Endothelial cell of umbilical vein (primary cell): Measurements from ENCODE around the gene MRPL44. TPM values are rescaled to one million over a fixed set of nuclear protein-coding genes. Genes with fewer than 3 reads are reported as not detected.

Source experiments
- BruUV-seq: library from RNA; stranded (reverse); fragments of 400-500 nt; replicated peaks from 2 replicates; lab custom pipeline; 2021; lab: Mats Ljungman, UMichigan
- CTCF ChIA-PET: fragments of 300-600, 350-600 bp; sonication (Branson Sonifier 250); formaldehyde crosslinking; loops from one replicate; lab custom pipeline; 2021; ENCODE audit warnings: antibody characterized with exemption, inconsistent platforms; lab: Charles Lee
- POLR2A ChIA-PET: fragments of 300-600, 350-600 bp; sonication (Branson Sonifier 250); formaldehyde crosslinking; loops from one replicate; lab custom pipeline; 2021; ENCODE audit warnings: antibody characterized with exemption, inconsistent platforms; lab: Charles Lee
- DNase-seq: peaks from one replicate; pipeline ENCODE4 v3.0.0-alpha.2; 2011; ENCODE audit warnings: low read depth, low spot score
- FAIRE-seq: peaks from 2 replicates; lab custom pipeline; 2011; peaks lifted over from hg19 to GRCh38; lab: Jason Lieb, UNC
- H2AFZ ChIP-seq: 2 replicates; pipeline ENCODE4 v1.6.0; 2012; ENCODE audit warnings: low read depth, low read length, control low read depth, inconsistent platforms
- H3K27ac ChIP-seq: 2 replicates; pipeline ENCODE4 v1.5.1; 2011; ENCODE audit warnings: low read depth, mild to moderate bottlenecking, control low read depth, low read length, moderate library complexity; ENCODE audit not compliant: insufficient read depth
- H3K27me3 ChIP-seq, 2 experiments: 2 replicates each; pipeline versions ENCODE4 v1.6.0 to v1.6.1; 2011; ENCODE audit warnings: low read length in 2 of 2, mixed read lengths in 1 of 2; ENCODE audit not compliant: control insufficient read depth in 2 of 2, insufficient read depth in 2 of 2
- H3K36me3 ChIP-seq, 2 experiments: 2 replicates in 1 of 2; 3 replicates in 1 of 2; pipeline ENCODE4 v1.5.1; 2011; ENCODE audit warnings: low read length in 2 of 2, mild to moderate bottlenecking in 1 of 2, moderate library complexity in 1 of 2; ENCODE audit not compliant: control insufficient read depth in 2 of 2, insufficient read depth in 2 of 2; ENCODE audit errors: extremely low read depth in 1 of 2
- H3K4me1 ChIP-seq: 3 replicates; pipeline ENCODE4 v1.5.1; 2011; ENCODE audit warnings: mild to moderate bottlenecking, low read length; ENCODE audit not compliant: control insufficient read depth, insufficient read depth; ENCODE audit errors: extremely low read depth
- H3K4me2 ChIP-seq: 2 replicates; pipeline ENCODE4 v1.6.1; 2011; ENCODE audit warnings: low read length, control low read depth, mixed read lengths; ENCODE audit not compliant: insufficient read depth
- H3K4me3 ChIP-seq, 3 experiments: fragments of 200-600 bp in 1 of 3; sonication (generic), shearing (Covaris generic) in 1 of 3; replicated peaks in 1 of 3; 2 replicates each; pipeline ENCODE4 v1.5.1; 2011 to 2016; ENCODE audit warnings: control low read depth in 3 of 3, low read length in 3 of 3, mild to moderate bottlenecking in 2 of 3, inconsistent platforms in 1 of 3, low read depth in 1 of 3, moderate library complexity in 1 of 3; ENCODE audit not compliant: insufficient read depth in 1 of 3
- H3K79me2 ChIP-seq: 2 replicates; pipeline ENCODE4 v1.6.0; 2012; ENCODE audit warnings: low read length, inconsistent platforms; ENCODE audit not compliant: control insufficient read depth, insufficient read depth
- H3K9ac ChIP-seq: replicated peaks from 2 replicates; pipeline ENCODE3; 2011; ENCODE audit warnings: low read length, control low read depth; ENCODE audit not compliant: insufficient read depth; ENCODE audit errors: extremely low read depth
- H3K9me1 ChIP-seq: replicated peaks from 3 replicates; pipeline ENCODE4 v1.6.0; 2011; ENCODE audit warnings: mild to moderate bottlenecking, low read length; ENCODE audit not compliant: control insufficient read depth, insufficient read depth; ENCODE audit errors: extremely low read depth
- H3K9me3 ChIP-seq: replicated peaks from 2 replicates; pipeline ENCODE4 v1.5.1; 2012; ENCODE audit warnings: low read length, inconsistent platforms; ENCODE audit not compliant: control insufficient read depth, insufficient read depth
- H4K20me1 ChIP-seq: replicated peaks from 2 replicates; pipeline ENCODE3; 2011; ENCODE audit warnings: mild to moderate bottlenecking, low read length; ENCODE audit not compliant: control insufficient read depth, insufficient read depth; ENCODE audit errors: extremely low read depth
- EZH2 ChIP-seq: IDR thresholded peaks from 2 replicates; pipeline ENCODE4 v1.6.1; 2012; ENCODE audit warnings: borderline replicate concordance, low read depth, mild to moderate bottlenecking, moderate library complexity, low read length, inconsistent platforms; ENCODE audit not compliant: severe bottlenecking
- FOS ChIP-seq: IDR thresholded peaks from 2 replicates; pipeline ENCODE4 v1.6.1; 2011; ENCODE audit warnings: mild to moderate bottlenecking, low read length, moderate library complexity, borderline replicate concordance; ENCODE audit not compliant: insufficient read depth
- GATA2 ChIP-seq: IDR thresholded peaks from 2 replicates; pipeline ENCODE4 v1.7.0; 2011; ENCODE audit warnings: low read depth, mild to moderate bottlenecking, moderate library complexity, mixed read lengths, low read length; ENCODE audit not compliant: insufficient read length, insufficient read depth
- JUN ChIP-seq: IDR thresholded peaks from 2 replicates; pipeline ENCODE4 v1.6.1; 2011; ENCODE audit warnings: borderline replicate concordance, low read depth; ENCODE audit not compliant: insufficient read length, insufficient read depth
- MYC ChIP-seq: IDR thresholded peaks from one replicate; pipeline ENCODE4 v1.6.1; 2011; ENCODE audit warnings: mild to moderate bottlenecking, low read depth, low read length
- POLR2A ChIP-seq: IDR thresholded peaks from 2 replicates; pipeline ENCODE4 v1.6.1; 2012; ENCODE audit warnings: low read depth, mild to moderate bottlenecking, control low read depth, low read length
- POLR2AphosphoS5 ChIP-seq: IDR thresholded peaks from 2 replicates; pipeline ENCODE4 v1.6.1; 2012; ENCODE audit warnings: low read depth, mild to moderate bottlenecking, control low read depth, low read length, moderate library complexity; ENCODE audit not compliant: insufficient read depth
- dilution Hi-C: fragments of 300-500 bp; cut with MboI; formaldehyde crosslinking; loops from one replicate; pipeline ENCODE4 v1.15.0; 2019; ENCODE audit warnings: low sequenced_read_pairs; ENCODE audit not compliant: extremely low pct_ligation_motif_present
- intact Hi-C: fragments of 100-400 bp; cut with micrococcal nuclease; formaldehyde crosslinking; loops from one replicate; pipeline ENCODE4 v1.10.0; 2022
- polyA plus RNA-seq, 4 experiments: library from polyadenylated mRNA; depleted of rRNA in 3 of 4; stranded (reverse) in 3 of 4; unstranded in 1 of 4; fragments of >200 nt; gene quantifications; 2 replicates each; pipeline versions ENCODE4 v1.2.1 to v1.2.3, GENCODE V29; 2011 to 2012; ENCODE audit warnings: missing spikeins in 1 of 4
- total RNA-seq: library from RNA; stranded (reverse); gene quantifications from 2 replicates; pipeline ENCODE4 v1.2.3, GENCODE V29; 2021
- TF ChIP-seq, protein P1 (sequence below): IDR thresholded peaks from 2 replicates; pipeline ENCODE4 v1.6.1; 2011; ENCODE audit not compliant: insufficient read depth, insufficient read length
- TF ChIP-seq, protein P2 (sequence below), 2 donors: IDR thresholded peaks; 1 replicate in 1 of 2; 2 replicates in 1 of 2; pipeline ENCODE4 v1.5.1; 2011; ENCODE audit warnings: low read length in 2 of 2, mild to moderate bottlenecking in 2 of 2, moderate library complexity in 2 of 2, control low read depth in 1 of 2, inconsistent platforms in 1 of 2, low read depth in 1 of 2; ENCODE audit not compliant: insufficient read depth in 1 of 2; ENCODE audit errors: extremely low read depth in 1 of 2

The MRPL44 gene
- total and polyA plus RNA-seq, 2 donors (not counting 3 experiments of a cell fraction or from before 2014, with no cell fraction given): 19.2 to 27.7 TPM

DNA sequence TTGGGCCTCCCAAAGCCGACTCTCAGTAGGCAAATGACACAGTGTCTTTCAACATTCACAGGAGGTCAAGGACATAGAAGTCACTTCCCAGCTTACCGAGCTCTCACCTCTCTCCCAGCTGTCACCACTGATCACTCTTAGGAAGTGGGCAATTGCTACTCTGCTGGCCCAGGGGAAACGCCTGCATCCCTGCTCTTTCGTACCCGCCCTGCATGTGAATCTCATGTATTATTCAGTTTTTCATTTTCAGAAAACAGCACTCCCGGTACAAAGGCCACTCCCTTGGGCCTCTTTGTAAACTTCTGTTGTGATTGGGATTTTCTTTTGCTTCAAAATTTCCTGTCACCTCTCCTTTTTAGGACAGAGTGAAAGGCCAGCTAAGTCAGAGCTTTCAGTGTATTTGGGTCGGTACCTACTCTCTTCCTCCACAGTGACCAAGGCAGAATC, 15.4 kb downstream of the MRPL44 start:
- Histone ChIP-seq H3K27ac (no peak overlapping the region), H3K9ac (no peak overlapping the region), H3K27me3 (no peaks in the 10 kb centered on the region), H2AFZ (no peak overlapping the region), H3K36me3 (no peaks in the 10 kb centered on the region), H3K9me1 (peaks cover 2% of the 10 kb centered on the region), H4K20me1 (no peaks in the 10 kb centered on the region), H3K4me3 (no peak overlapping the region), H3K4me1 (peaks cover 6% of the 10 kb centered on the region), H3K9me3 (no peaks in the 10 kb centered on the region), H3K79me2 (no peaks in the 10 kb centered on the region), H3K4me2 (no peak overlapping the region)
- intact Hi-C loops: no loop called here
- dilution Hi-C loops: no loop called here
- no TSS peak for BruUV-seq
- ChIA-PET CTCF (interaction anchor here (1.3 to 12.5 kb wide), 3 partner anchors 21 to 387 kb away, joined by 4 to 545 read pairs (median 174); no protein-coding TSS in a partner anchor), POLR2A (no interaction called here)
- no peak for DNase-seq
- no peak for TF ChIP-seq POLR2A
- TF ChIP-seq FOS: no peak
- no peak for TF ChIP-seq JUN
- no peak for FAIRE-seq

DNA sequence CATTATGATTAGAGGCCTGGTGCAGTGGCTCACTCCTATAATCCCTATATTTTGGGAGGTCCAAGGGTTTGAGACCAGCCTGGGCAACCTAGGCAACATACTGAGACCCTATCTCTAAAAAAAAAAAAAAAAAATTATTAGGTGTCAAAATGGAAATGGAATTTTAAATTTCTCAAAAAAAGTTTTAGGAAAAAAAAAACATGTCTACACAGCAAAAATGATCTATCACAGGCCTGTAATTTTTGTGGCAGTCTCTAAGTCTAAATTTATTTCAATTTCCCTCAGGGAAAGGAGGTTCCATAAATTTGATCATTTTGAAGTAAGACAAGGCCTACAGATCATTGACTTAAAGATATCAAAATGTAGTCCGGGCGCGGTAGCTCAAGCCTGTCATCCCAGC, 16.3 kb downstream of the MRPL44 start:
- H3K4me2 ChIP-seq: no peak overlapping the region
- CTCF ChIA-PET: interaction anchor here (1.3 to 12.5 kb wide), 2 partner anchors 312 to 386 kb away, joined by 4 to 545 read pairs; no protein-coding TSS in a partner anchor
- no TSS peak for BruUV-seq

More for the DNA sequence above, 16.3 kb downstream of the MRPL44 start:
- TF ChIP-seq EZH2 (no peak), FOS (no peak), POLR2A (no peak), JUN (no peak), POLR2AphosphoS5 (no peak), GATA2 (no peak), MYC (no peak)
- TF ChIP-seq, protein P1, sequence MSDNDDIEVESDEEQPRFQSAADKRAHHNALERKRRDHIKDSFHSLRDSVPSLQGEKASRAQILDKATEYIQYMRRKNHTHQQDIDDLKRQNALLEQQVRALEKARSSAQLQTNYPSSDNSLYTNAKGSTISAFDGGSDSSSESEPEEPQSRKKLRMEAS: no peak
- TF ChIP-seq, protein P2, sequence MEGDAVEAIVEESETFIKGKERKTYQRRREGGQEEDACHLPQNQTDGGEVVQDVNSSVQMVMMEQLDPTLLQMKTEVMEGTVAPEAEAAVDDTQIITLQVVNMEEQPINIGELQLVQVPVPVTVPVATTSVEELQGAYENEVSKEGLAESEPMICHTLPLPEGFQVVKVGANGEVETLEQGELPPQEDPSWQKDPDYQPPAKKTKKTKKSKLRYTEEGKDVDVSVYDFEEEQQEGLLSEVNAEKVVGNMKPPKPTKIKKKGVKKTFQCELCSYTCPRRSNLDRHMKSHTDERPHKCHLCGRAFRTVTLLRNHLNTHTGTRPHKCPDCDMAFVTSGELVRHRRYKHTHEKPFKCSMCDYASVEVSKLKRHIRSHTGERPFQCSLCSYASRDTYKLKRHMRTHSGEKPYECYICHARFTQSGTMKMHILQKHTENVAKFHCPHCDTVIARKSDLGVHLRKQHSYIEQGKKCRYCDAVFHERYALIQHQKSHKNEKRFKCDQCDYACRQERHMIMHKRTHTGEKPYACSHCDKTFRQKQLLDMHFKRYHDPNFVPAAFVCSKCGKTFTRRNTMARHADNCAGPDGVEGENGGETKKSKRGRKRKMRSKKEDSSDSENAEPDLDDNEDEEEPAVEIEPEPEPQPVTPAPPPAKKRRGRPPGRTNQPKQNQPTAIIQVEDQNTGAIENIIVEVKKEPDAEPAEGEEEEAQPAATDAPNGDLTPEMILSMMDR (IDR thresholded peaks at IDR 0.05; ENCODE audit: extremely low read depth in 1 of 2, insufficient read depth in 1 of 2, low read depth in 1 of 2, low read length in 2 of 2): no peak
- intact Hi-C loops: no loop called here
- Histone ChIP-seq H3K4me1 (peaks cover 6% of the 10 kb centered on the region), H3K79me2 (no peaks in the 10 kb centered on the region), H3K9me3 (no peaks in the 10 kb centered on the region), H2AFZ (no peak overlapping the region), H3K27me3 (no peaks in the 10 kb centered on the region), H3K4me3 (no peak overlapping the region), H3K36me3 (no peaks in the 10 kb centered on the region), H3K9me1 (peaks cover 2% of the 10 kb centered on the region), H4K20me1 (no peaks in the 10 kb centered on the region), H3K27ac (no peak overlapping the region), H3K9ac (no peak overlapping the region)
- no peak for DNase-seq
- dilution Hi-C loops: no loop called here
- no peak for FAIRE-seq
- POLR2A ChIA-PET: no interaction called here
